HCT116 (cell line): ENCODE measurements around the gene TRIM69. TPM values are rescaled to one million over a fixed set of nuclear protein-coding genes. Genes with fewer than 3 reads are reported as not detected.

Experiments used
- ATAC-seq: fragments of 200-7000 bp; cut with Tn5 transposase; 2 replicates; pipeline ENCODE4 v1.9.1; 2020; ENCODE audit warnings: mild to moderate bottlenecking, moderate library complexity
- BruUV-seq: library from RNA; stranded (reverse); fragments of 400-500 nt; replicated peaks from 2 replicates; lab custom pipeline; 2021; lab: Mats Ljungman, UMichigan
- CTCF ChIA-PET: fragments of 300-600 bp; sonication (Branson Sonifier 250); formaldehyde crosslinking; loops from one replicate; lab custom pipeline; 2021; ENCODE audit warnings: antibody characterized with exemption; lab: Charles Lee
- POLR2A ChIA-PET: fragments of 300-600, 350-600 bp; sonication (Branson Sonifier 250); formaldehyde crosslinking; loops from one replicate; lab custom pipeline; 2021; ENCODE audit warnings: antibody characterized with exemption; lab: Charles Lee
- RAD21 ChIA-PET, 2 experiments: fragments of 300-600 bp; sonication (Branson Sonifier 250); formaldehyde crosslinking; loops; one replicate each; lab custom pipeline; 2023; ENCODE audit warnings: low total read pairs in 2 of 2; ENCODE audit not compliant: uncharacterized antibody in 2 of 2, unreplicated experiment in 2 of 2, low non-redundant PET in 1 of 2; lab: Charles Lee
- DNase-seq: peaks from one replicate; pipeline ENCODE4 v3.0.0-alpha.2; 2010; ENCODE audit warnings: low read depth, low spot score
- H2AFZ ChIP-seq: fragments of 200-600 bp; shearing (Covaris generic), sonication (generic); 2 replicates; pipeline ENCODE4 v1.6.1; 2017; ENCODE audit warnings: low read depth, mixed run types, mixed read lengths, antibody characterized with exemption, low read length; ENCODE audit not compliant: poor library complexity, severe bottlenecking
- H3K27ac ChIP-seq: 2 replicates; pipeline ENCODE4 v1.5.1; 2012; ENCODE audit warnings: low read depth, low read length
- H3K27me3 ChIP-seq: fragments of 200-600 bp; sonication (generic); 2 replicates; pipeline ENCODE4 v1.6.1; 2016; ENCODE audit warnings: mixed run types, low read length, mixed read lengths; ENCODE audit not compliant: insufficient read depth
- H3K36me3 ChIP-seq, 2 experiments: fragments of 200-500 bp in 1 of 2; fragments of 200-600 bp in 1 of 2; sonication (Bioruptor generic) in 1 of 2; sonication (generic) in 1 of 2; 2 replicates each; pipeline versions ENCODE4 v1.5.1 to v1.6.1; 2014 to 2016; ENCODE audit warnings: low read length in 2 of 2, inconsistent platforms in 1 of 2, mixed read lengths in 1 of 2, mixed run types in 1 of 2; ENCODE audit not compliant: insufficient read depth in 2 of 2, control insufficient read depth in 1 of 2
- H3K4me1 ChIP-seq, 2 experiments: fragments of 200-600 bp in 1 of 2; sonication (generic) in 1 of 2; 2 replicates each; pipeline versions ENCODE4 v1.5.1 to v1.6.1; 2012 to 2017; ENCODE audit warnings: low read length in 2 of 2, inconsistent platforms in 1 of 2, mild to moderate bottlenecking in 1 of 2, mixed read lengths in 1 of 2, mixed run types in 1 of 2, moderate library complexity in 1 of 2; ENCODE audit not compliant: insufficient read depth in 2 of 2, control insufficient read depth in 1 of 2
- H3K4me2 ChIP-seq: fragments of 200-600 bp; sonication (generic); 2 replicates; pipeline ENCODE4 v1.6.1; 2017; ENCODE audit warnings: mixed run types, low read length, mixed read lengths
- H3K4me3 ChIP-seq, 2 experiments: fragments of 200-600 bp in 1 of 2; sonication (generic) in 1 of 2; replicated peaks in 1 of 2; 2 replicates each; pipeline ENCODE4 v1.5.1; 2011 to 2016; ENCODE audit warnings: low read length in 2 of 2, control low read depth in 1 of 2, low read depth in 1 of 2, mild to moderate bottlenecking in 1 of 2, mixed read lengths in 1 of 2, mixed run types in 1 of 2
- H3K79me2 ChIP-seq: fragments of 200-600 bp; sonication (generic); 2 replicates; pipeline ENCODE4 v1.6.1; 2017; ENCODE audit warnings: mild to moderate bottlenecking, mixed run types, low read length, moderate library complexity, mixed read lengths; ENCODE audit not compliant: insufficient read depth
- H3K9ac ChIP-seq: fragments of 200-600 bp; sonication (generic); 2 replicates; pipeline ENCODE4 v1.6.1; 2016; ENCODE audit warnings: low read length, mixed read lengths
- H3K9me2 ChIP-seq: fragments of 200-600 bp; sonication (generic), shearing (Covaris generic); 2 replicates; pipeline ENCODE4 v1.6.1; 2017; ENCODE audit warnings: mixed run types, mild to moderate bottlenecking, moderate library complexity; ENCODE audit not compliant: insufficient read depth
- H3K9me3 ChIP-seq, 2 experiments: fragments of 200-500 bp in 1 of 2; fragments of 200-600 bp in 1 of 2; sonication (Bioruptor generic) in 1 of 2; sonication (generic) in 1 of 2; 2 replicates each; pipeline ENCODE4 v1.6.1; 2014 to 2017; ENCODE audit warnings: low read length in 2 of 2, mixed read lengths in 2 of 2, inconsistent platforms in 1 of 2, low read depth in 1 of 2, mild to moderate bottlenecking in 1 of 2, mixed run types in 1 of 2, moderate library complexity in 1 of 2; ENCODE audit not compliant: control insufficient read depth in 1 of 2, insufficient read depth in 1 of 2
- H4K20me1 ChIP-seq: fragments of 200-600 bp; sonication (generic), shearing (Covaris generic); 2 replicates; pipeline ENCODE4 v1.6.1; 2017; ENCODE audit warnings: mixed run types, mild to moderate bottlenecking, moderate library complexity; ENCODE audit not compliant: insufficient read depth
- CBX3 ChIP-seq: IDR thresholded peaks from 2 replicates; pipeline ENCODE4 v1.6.1; 2012; ENCODE audit warnings: low read depth
- CEBPB ChIP-seq: IDR thresholded peaks from 2 replicates; pipeline ENCODE4 v1.6.1; 2012; ENCODE audit warnings: low read depth
- EZH2 ChIP-seq: fragments of 200-600 bp; sonication (generic); IDR thresholded peaks from 2 replicates; pipeline ENCODE4 v1.6.1; 2017; ENCODE audit warnings: antibody characterized with exemption, mixed run types
- JUND ChIP-seq: IDR thresholded peaks from 2 replicates; pipeline ENCODE4 v1.6.1; 2012
- POLR2AphosphoS5 ChIP-seq: IDR thresholded peaks from 2 replicates; pipeline ENCODE4 v1.6.1; 2011; ENCODE audit warnings: mild to moderate bottlenecking, low read depth, low read length, moderate library complexity
- RAD21 ChIP-seq: IDR thresholded peaks from 2 replicates; pipeline ENCODE4 v1.6.1; 2012; ENCODE audit warnings: low read depth, mild to moderate bottlenecking
- SIN3A ChIP-seq: IDR thresholded peaks from 2 replicates; pipeline ENCODE4 v1.6.1; 2012; ENCODE audit warnings: low read depth
- SRF ChIP-seq: IDR thresholded peaks from 2 replicates; pipeline ENCODE4 v1.6.1; 2012; ENCODE audit warnings: low read depth
- TCF7L2 ChIP-seq: IDR thresholded peaks from 2 replicates; pipeline ENCODE4 v1.7.0; 2011; ENCODE audit warnings: borderline replicate concordance, inconsistent platforms; ENCODE audit not compliant: insufficient read depth, insufficient read length; ENCODE audit errors: extremely low read depth
- YY1 ChIP-seq: IDR thresholded peaks from 2 replicates; pipeline ENCODE4 v1.6.1; 2011; ENCODE audit warnings: low read length, low read depth, moderate library complexity, mild to moderate bottlenecking; ENCODE audit not compliant: insufficient replicate concordance; ENCODE audit errors: extremely low read depth
- ZFX ChIP-seq: fragments of 450-650 bp; IDR thresholded peaks from 2 replicates; pipeline ENCODE4 v1.6.1; 2017
- ZNF274 ChIP-seq: fragments of 200-500 bp; sonication (Bioruptor generic); IDR thresholded peaks from 2 replicates; pipeline ENCODE4 v1.6.1; 2014; ENCODE audit warnings: mild to moderate bottlenecking, low read depth, low read length, inconsistent platforms
- intact Hi-C: fragments of 100-400 bp; cut with micrococcal nuclease; formaldehyde crosslinking; loops from 2 replicates; pipeline ENCODE4 v1.10.0; 2022
- total RNA-seq: library from RNA; stranded (reverse); gene quantifications from one replicate; pipeline ENCODE4 v1.2.1, GENCODE V29; 2021; ENCODE audit not compliant: unreplicated experiment

The TRIM69 gene
- total RNA-seq, 1 experiment from 2014 or later, result 13.0 TPM

GRCh38 chr15:44779761-44780160 lies 43.4 kb downstream of the TRIM69 start (continued):
- TF ChIP-seq ZFX (no peak), SRF (no peak), ZNF274 (no peak)
- TF ChIP-seq, all 23 proteins: peak for 0

- DNase-seq (no peak), ATAC-seq (no peak)
- intact Hi-C loops, result no loop called here
- Histone ChIP-seq H3K9me2 (no peaks in the 10 kb centered on the region), H2AFZ (no peak overlapping the region), H3K27ac (no peak overlapping the region), H3K9me3 (no peaks in the 10 kb centered on the region), H3K9ac (no peak overlapping the region), H4K20me1 (no peaks in the 10 kb centered on the region), H3K4me3 (no peak overlapping the region), H3K27me3 (no peaks in the 10 kb centered on the region), H3K4me2 (no peak overlapping the region), H3K36me3 (no peaks in the 10 kb centered on the region), H3K4me1 (peaks cover 5 to 7% of the 10 kb centered on the region in 2 experiments)
- POLR2A ChIA-PET, result no interaction called here
- CTCF ChIA-PET, result interaction anchor here (0.5 kb wide), 1 partner anchor 43 kb away, joined by 5 read pairs; no protein-coding TSS in a partner anchor
- BruUV-seq, result no TSS peak
- no peak for TF ChIP-seq CBX3
- no peak for TF ChIP-seq POLR2AphosphoS5
- no peak for TF ChIP-seq RAD21
- TF ChIP-seq EZH2, result no peak
- TF ChIP-seq SRF, result no peak
- TF ChIP-seq TCF7L2, result no peak
- TF ChIP-seq CEBPB, result no peak
- TF ChIP-seq ZNF274, result no peak
- no peak for TF ChIP-seq YY1
- no peak for TF ChIP-seq JUND
- TF ChIP-seq SIN3A, result no peak
- TF ChIP-seq, all 23 proteins: peak for 0
- H3K79me2 ChIP-seq, result no peaks in the 10 kb centered on the region
- RAD21 ChIA-PET, result no interaction called here
Observed at GRCh38 chr15:44780608-44781007, 44.3 kb downstream of the TRIM69 start.
